ENCODE results near the gene PFKFB3. TPM values are rescaled to one million over a fixed set of nuclear protein-coding genes. Genes with fewer than 3 reads are reported as not detected.
"Not testable (repeated sequence)": the region's sequence is repeated elsewhere in the genome, so short reads cannot be mapped to it uniquely, and the experiment has no call there.

Gene PFKFB3
- polyA plus RNA-seq, 3 donors: 12.2 to 101 (median 15.8) TPM

DNA sequence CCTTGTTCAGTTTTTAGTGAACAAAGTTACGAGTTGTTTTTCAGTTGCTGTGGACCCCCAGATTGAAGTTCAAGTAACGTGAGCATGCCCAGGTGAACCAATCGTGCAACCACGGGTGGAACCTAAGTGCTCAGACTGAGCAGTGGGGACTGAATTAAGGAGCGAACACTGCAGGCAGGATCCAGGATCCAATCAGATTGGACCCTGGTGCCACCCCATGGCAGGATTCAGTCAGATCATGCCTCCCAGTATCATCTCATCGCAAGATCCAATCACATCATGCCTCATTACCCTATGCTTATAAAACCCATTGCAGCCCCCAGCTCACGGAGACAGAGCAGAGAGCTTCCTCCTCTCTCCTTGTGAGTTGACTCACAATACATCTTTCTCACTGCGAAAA, 80.9 kb downstream of the PFKFB3 start:
- Mint-ChIP-seq H3K27me3 (ENCODE audit: low read depth in 3 of 3) (peaks cover 4 to 14% (median 4%) of the 10 kb centered on the region in 3 donors), H3K36me3 (peaks cover 0 to 2% of the 10 kb centered on the region in 2 donors), H3K4me3 (no peak overlapping the region), H3K4me1 (peaks cover 12% of the 10 kb centered on the region), H3K27ac (no peak overlapping the region), H3K9me3 (peaks cover 0 to 4% (median 0%) of the 10 kb centered on the region in 7 donors)
- Histone ChIP-seq H3K4me3 (replicated peaks in 1 of 3; ENCODE audit: low read depth in 2 of 3, low read length in 3 of 3) (no peak overlapping the region), H2AFZ (ENCODE audit: insufficient read depth, low read depth, low read length, poor library complexity, severe bottlenecking) (no peak overlapping the region), H3K27me3 (ENCODE audit: control insufficient read depth in 2 of 2, insufficient read depth in 2 of 2, low read length in 2 of 2) (no peaks in the 10 kb centered on the region), H4K20me1 (ENCODE audit: insufficient read depth, low read length) (no peaks in the 10 kb centered on the region), H3K9ac (ENCODE audit: insufficient read depth, low read length, poor library complexity, severe bottlenecking) (no peak overlapping the region), H3K27ac (ENCODE audit: low read depth in 1 of 2, low read length in 2 of 2) (no peak overlapping the region), H3K4me1 (ENCODE audit: control insufficient read depth in 1 of 2, insufficient read depth in 2 of 2, low read length in 2 of 2) (no peaks in the 10 kb centered on the region), H3K4me2 (replicated peaks; ENCODE audit: extremely low read depth, low read length, poor library complexity, severe bottlenecking) (no peak overlapping the region), H3K9me3 (replicated peaks in 1 of 2; ENCODE audit: control insufficient read depth in 1 of 2, insufficient read depth in 1 of 2, low read length in 2 of 2) (no peaks in the 10 kb centered on the region), H3K79me2 (ENCODE audit: insufficient read depth, low read length) (no peaks in the 10 kb centered on the region), H3K36me3 (replicated peaks in 1 of 2; ENCODE audit: control insufficient read depth in 1 of 2, insufficient read depth in 2 of 2, low read length in 2 of 2) (no peaks in the 10 kb centered on the region)
- intact Hi-C loops (cut with micrococcal nuclease): no loop called here
- TF ChIP-seq, protein P1, sequence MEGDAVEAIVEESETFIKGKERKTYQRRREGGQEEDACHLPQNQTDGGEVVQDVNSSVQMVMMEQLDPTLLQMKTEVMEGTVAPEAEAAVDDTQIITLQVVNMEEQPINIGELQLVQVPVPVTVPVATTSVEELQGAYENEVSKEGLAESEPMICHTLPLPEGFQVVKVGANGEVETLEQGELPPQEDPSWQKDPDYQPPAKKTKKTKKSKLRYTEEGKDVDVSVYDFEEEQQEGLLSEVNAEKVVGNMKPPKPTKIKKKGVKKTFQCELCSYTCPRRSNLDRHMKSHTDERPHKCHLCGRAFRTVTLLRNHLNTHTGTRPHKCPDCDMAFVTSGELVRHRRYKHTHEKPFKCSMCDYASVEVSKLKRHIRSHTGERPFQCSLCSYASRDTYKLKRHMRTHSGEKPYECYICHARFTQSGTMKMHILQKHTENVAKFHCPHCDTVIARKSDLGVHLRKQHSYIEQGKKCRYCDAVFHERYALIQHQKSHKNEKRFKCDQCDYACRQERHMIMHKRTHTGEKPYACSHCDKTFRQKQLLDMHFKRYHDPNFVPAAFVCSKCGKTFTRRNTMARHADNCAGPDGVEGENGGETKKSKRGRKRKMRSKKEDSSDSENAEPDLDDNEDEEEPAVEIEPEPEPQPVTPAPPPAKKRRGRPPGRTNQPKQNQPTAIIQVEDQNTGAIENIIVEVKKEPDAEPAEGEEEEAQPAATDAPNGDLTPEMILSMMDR (IDR thresholded peaks at IDR 0.05): no peak
- 96% methylated on average over 6 of the region's 8 CpGs for WGBS (ENCODE audit: insufficient coverage)
- DNase-seq: no peak

DNA sequence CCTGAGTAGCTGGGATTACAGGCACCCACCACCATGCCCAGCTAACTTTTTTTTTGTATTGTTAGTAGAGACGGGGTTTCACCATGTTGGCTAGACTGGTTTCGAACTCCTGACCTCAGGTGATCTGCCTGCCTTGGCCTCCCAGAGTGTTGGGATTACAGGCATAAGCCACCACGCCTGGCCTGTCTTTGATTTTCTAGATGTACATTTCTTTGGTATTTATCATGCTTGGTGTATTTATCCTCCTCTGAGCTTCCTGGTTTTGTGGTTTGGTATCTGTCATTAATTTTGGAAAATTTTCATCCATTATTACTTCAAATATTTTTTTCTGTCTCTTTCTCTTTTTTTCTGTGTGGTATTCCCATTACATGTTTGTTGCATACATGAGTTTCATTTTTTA, 87.9 kb downstream of the PFKFB3 start:
- H4K20me1 ChIP-seq (ENCODE audit: insufficient read depth, low read length): not testable (repeated sequence)

More for the DNA sequence above, 87.9 kb downstream of the PFKFB3 start:
- intact Hi-C loops (cut with micrococcal nuclease): loop anchor here in 1 of 2 donors (10.0 kb wide), 2 partner anchors 46 to 54 kb away; no protein-coding TSS in a partner anchor
- H3K79me2 ChIP-seq (ENCODE audit: insufficient read depth, low read length); H3K4me3 Mint-ChIP-seq; H3K9ac ChIP-seq (ENCODE audit: insufficient read depth, low read length, poor library complexity, severe bottlenecking); H3K4me3 ChIP-seq (replicated peaks in 1 of 3; ENCODE audit: low read depth in 2 of 3, low read length in 3 of 3); DNase-seq; H2AFZ ChIP-seq (ENCODE audit: insufficient read depth, low read depth, low read length, poor library complexity, severe bottlenecking); H3K27me3 Mint-ChIP-seq (ENCODE audit: low read depth in 3 of 3); H3K27me3 ChIP-seq (ENCODE audit: control insufficient read depth in 2 of 2, insufficient read depth in 2 of 2, low read length in 2 of 2); H3K9me3 ChIP-seq (replicated peaks in 1 of 2; ENCODE audit: control insufficient read depth in 1 of 2, insufficient read depth in 1 of 2, low read length in 2 of 2); H3K4me2 ChIP-seq (replicated peaks; ENCODE audit: extremely low read depth, low read length, poor library complexity, severe bottlenecking); H3K27ac ChIP-seq (ENCODE audit: low read depth in 1 of 2, low read length in 2 of 2); H3K36me3 ChIP-seq (replicated peaks in 1 of 2; ENCODE audit: control insufficient read depth in 1 of 2, insufficient read depth in 2 of 2, low read length in 2 of 2); H3K36me3 Mint-ChIP-seq: not testable (repeated sequence)
- peaks cover 29% of the 10 kb centered on the region for H3K4me1 Mint-ChIP-seq
- no CpG with 5 or more reads among the region's 3 CpGs for WGBS (ENCODE audit: insufficient coverage)
- H3K9me3 Mint-ChIP-seq: peaks cover 0 to 11% (median 2%) of the 10 kb centered on the region in 7 donors
- H3K4me1 ChIP-seq (ENCODE audit: control insufficient read depth in 1 of 2, insufficient read depth in 2 of 2, low read length in 2 of 2): peaks cover 25 to 32% of the 10 kb centered on the region in 2 donors
- H3K27ac Mint-ChIP-seq: peak overlapping the region in 5 of 7 donors; percentile 16 to 91 (median 57)
